Measurements from ENCODE around the gene ZNF544.

The ZNF544 gene

DNA sequence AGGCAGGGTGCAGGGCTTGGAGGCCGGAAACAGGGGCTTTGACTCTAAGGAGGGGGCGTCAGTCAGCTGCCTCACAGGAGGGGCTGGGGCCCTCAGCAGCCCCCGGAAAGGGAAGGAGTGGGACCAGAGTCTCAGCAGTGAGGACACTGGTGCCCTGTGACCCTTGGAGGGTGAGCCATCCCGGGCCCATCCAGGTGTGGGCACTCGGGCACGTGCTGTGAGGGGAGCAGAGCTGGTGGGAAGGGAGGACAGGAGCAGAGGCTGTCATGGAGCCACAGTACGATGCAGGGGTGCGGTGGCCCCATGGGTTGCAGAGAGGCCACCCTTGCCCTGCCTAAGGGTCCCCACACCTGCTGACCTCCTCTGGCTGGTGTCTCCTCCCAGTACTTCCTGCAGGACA, 19.1 kb upstream of the ZNF544 start:
- no peak overlapping the region for H3K9ac ChIP-seq (ENCODE audit: low read length)
- no peak overlapping the region for H4K91ac ChIP-seq (ENCODE audit: low read depth, low read length)
- DNase-seq: no peak
- peaks cover 54 to 79% of the 10 kb centered on the region in 2 experiments for H3K36me3 ChIP-seq (ENCODE audit: control insufficient read depth in 1 of 2, insufficient read depth in 2 of 2, low read length in 2 of 2)
- no peak overlapping the region for H4K12ac ChIP-seq (ENCODE audit: low read depth, low read length)
- H2BK12ac ChIP-seq (ENCODE audit: low read length): no peak overlapping the region
- H3K4me3 ChIP-seq (ENCODE audit: low read depth, low read length): no peak overlapping the region
- H3K79me1 ChIP-seq (ENCODE audit: low read length): no peaks in the 10 kb centered on the region
- H4K8ac ChIP-seq (ENCODE audit: low read depth, low read length): no peak overlapping the region
- no peaks in the 10 kb centered on the region for H3K79me2 ChIP-seq (ENCODE audit: control insufficient read depth, insufficient read depth, low read length, poor library complexity)
- no peak overlapping the region for H2AFZ ChIP-seq (ENCODE audit: insufficient read depth, low read length, poor library complexity)
- H3K14ac ChIP-seq (ENCODE audit: low read length): no peak overlapping the region
- peaks cover 60% of the 10 kb centered on the region for H3K9me3 ChIP-seq (ENCODE audit: insufficient read depth, low read depth, low read length)
- H3K4me1 ChIP-seq (ENCODE audit: control insufficient read depth in 1 of 2, insufficient read depth in 2 of 2, low read length in 2 of 2): no peaks in the 10 kb centered on the region
- H3K27me3 ChIP-seq (ENCODE audit: insufficient read depth, low read length): no peaks in the 10 kb centered on the region
- no peak overlapping the region for H3K18ac ChIP-seq (ENCODE audit: low read length)
- no peak overlapping the region for H3K4ac ChIP-seq (ENCODE audit: low read depth, low read length)
- WGBS (ENCODE audit: extremely low coverage, insufficient coverage, insufficient read length): no CpG with 5 or more reads among the region's 8 CpGs
- H2BK120ac ChIP-seq (ENCODE audit: insufficient read depth, low read length, poor library complexity): no peak overlapping the region
- H3K23ac ChIP-seq (ENCODE audit: low read length): no peak overlapping the region
- H2BK5ac ChIP-seq (ENCODE audit: low read depth, low read length, poor library complexity): no peak overlapping the region
- no peak overlapping the region for H3K4me2 ChIP-seq (ENCODE audit: low read length)
- H2AK5ac ChIP-seq (ENCODE audit: low read length): no peak overlapping the region
- H3K27ac ChIP-seq (ENCODE audit: low read depth, low read length): no peak overlapping the region

- Histone ChIP-seq H3K9me3 (ENCODE audit: insufficient read depth, low read depth, low read length) (peaks cover 62% of the 10 kb centered on the region), H4K91ac (ENCODE audit: low read depth, low read length) (no peak overlapping the region), H3K18ac (ENCODE audit: low read length) (no peak overlapping the region), H3K27me3 (ENCODE audit: insufficient read depth, low read length) (no peaks in the 10 kb centered on the region), H3K79me1 (ENCODE audit: low read length) (no peaks in the 10 kb centered on the region), H3K4me2 (ENCODE audit: low read length) (no peak overlapping the region), H2BK5ac (ENCODE audit: low read depth, low read length, poor library complexity) (no peak overlapping the region), H3K23ac (ENCODE audit: low read length) (no peak overlapping the region), H2BK12ac (ENCODE audit: low read length) (no peak overlapping the region), H2AFZ (ENCODE audit: insufficient read depth, low read length, poor library complexity) (no peak overlapping the region), H3K4me1 (ENCODE audit: control insufficient read depth in 1 of 2, insufficient read depth in 2 of 2, low read length in 2 of 2) (no peaks in the 10 kb centered on the region), H4K12ac (ENCODE audit: low read depth, low read length) (no peak overlapping the region), H3K36me3 (ENCODE audit: control insufficient read depth in 1 of 2, insufficient read depth in 2 of 2, low read length in 2 of 2) (peaks cover 45 to 63% of the 10 kb centered on the region in 2 experiments), H3K27ac (ENCODE audit: low read depth, low read length) (no peak overlapping the region), H2AK5ac (ENCODE audit: low read length) (no peak overlapping the region), H3K14ac (ENCODE audit: low read length) (no peak overlapping the region), H4K8ac (ENCODE audit: low read depth, low read length) (no peak overlapping the region), H3K79me2 (ENCODE audit: control insufficient read depth, insufficient read depth, low read length, poor library complexity) (no peaks in the 10 kb centered on the region), H2BK120ac (ENCODE audit: insufficient read depth, low read length, poor library complexity) (no peak overlapping the region), H3K9ac (ENCODE audit: low read length) (no peak overlapping the region), H3K4ac (ENCODE audit: low read depth, low read length) (no peak overlapping the region), H3K4me3 (ENCODE audit: low read depth, low read length) (no peak overlapping the region)
- no CpG with 5 or more reads among the region's 17 CpGs for WGBS (ENCODE audit: extremely low coverage, insufficient coverage, insufficient read length)
- DNase-seq: peak in 1 of 2 donors; percentile 5
These were observed 16.2 kb upstream of the ZNF544 start for GRCh38 chr19:58212336-58213074.

- Histone ChIP-seq H3K4me1 (ENCODE audit: control insufficient read depth in 1 of 2, insufficient read depth in 2 of 2, low read length in 2 of 2) (no peaks in the 10 kb centered on the region), H3K27ac (ENCODE audit: low read depth, low read length) (no peak overlapping the region), H3K18ac (ENCODE audit: low read length) (no peak overlapping the region), H2AFZ (ENCODE audit: insufficient read depth, low read length, poor library complexity) (no peak overlapping the region), H3K79me1 (ENCODE audit: low read length) (no peaks in the 10 kb centered on the region), H3K4ac (ENCODE audit: low read depth, low read length) (no peak overlapping the region), H3K4me3 (ENCODE audit: low read depth, low read length) (no peak overlapping the region), H3K9me3 (ENCODE audit: insufficient read depth, low read depth, low read length) (peaks cover 58% of the 10 kb centered on the region), H3K4me2 (ENCODE audit: low read length) (no peak overlapping the region), H4K8ac (ENCODE audit: low read depth, low read length) (no peak overlapping the region), H3K14ac (ENCODE audit: low read length) (no peak overlapping the region), H4K12ac (ENCODE audit: low read depth, low read length) (no peak overlapping the region), H3K79me2 (ENCODE audit: control insufficient read depth, insufficient read depth, low read length, poor library complexity) (no peaks in the 10 kb centered on the region), H2BK5ac (ENCODE audit: low read depth, low read length, poor library complexity) (no peak overlapping the region), H3K9ac (ENCODE audit: low read length) (no peak overlapping the region), H2BK120ac (ENCODE audit: insufficient read depth, low read length, poor library complexity) (no peak overlapping the region), H3K36me3 (ENCODE audit: control insufficient read depth in 1 of 2, insufficient read depth in 2 of 2, low read length in 2 of 2) (peaks cover 39 to 57% of the 10 kb centered on the region in 2 experiments), H4K91ac (ENCODE audit: low read depth, low read length) (no peak overlapping the region), H2BK12ac (ENCODE audit: low read length) (no peak overlapping the region), H3K27me3 (ENCODE audit: insufficient read depth, low read length) (no peaks in the 10 kb centered on the region), H3K23ac (ENCODE audit: low read length) (no peak overlapping the region), H2AK5ac (ENCODE audit: low read length) (no peak overlapping the region)
- no peak for DNase-seq
- WGBS (ENCODE audit: extremely low coverage, insufficient coverage, insufficient read length): no CpG with 5 or more reads among the region's 1 CpG
These were observed 15.7 kb upstream of the ZNF544 start for GRCh38 chr19:58213075-58213369.

GRCh38 chr19:58217069-58217481, 11.6 kb upstream of the ZNF544 start:
- H3K14ac ChIP-seq (ENCODE audit: low read length): no peak overlapping the region
- no peak overlapping the region for H3K4ac ChIP-seq (ENCODE audit: low read depth, low read length)
- no peak overlapping the region for H4K12ac ChIP-seq (ENCODE audit: low read depth, low read length)
- no peak overlapping the region for H2AK5ac ChIP-seq (ENCODE audit: low read length)
- no peak overlapping the region for H3K9ac ChIP-seq (ENCODE audit: low read length)
- WGBS (ENCODE audit: extremely low coverage, insufficient coverage, insufficient read length): no CpG with 5 or more reads among the region's 34 CpGs
- no peaks in the 10 kb centered on the region for H3K79me1 ChIP-seq (ENCODE audit: low read length)
- peaks cover 7 to 19% of the 10 kb centered on the region in 2 experiments for H3K36me3 ChIP-seq (ENCODE audit: control insufficient read depth in 1 of 2, insufficient read depth in 2 of 2, low read length in 2 of 2)
- H2AFZ ChIP-seq (ENCODE audit: insufficient read depth, low read length, poor library complexity): no peak overlapping the region
- H3K4me3 ChIP-seq (ENCODE audit: low read depth, low read length): no peak overlapping the region
- H3K27me3 ChIP-seq (ENCODE audit: insufficient read depth, low read length): no peaks in the 10 kb centered on the region
- no peaks in the 10 kb centered on the region for H3K79me2 ChIP-seq (ENCODE audit: control insufficient read depth, insufficient read depth, low read length, poor library complexity)
- peaks cover 32% of the 10 kb centered on the region for H3K9me3 ChIP-seq (ENCODE audit: insufficient read depth, low read depth, low read length)
- no peak overlapping the region for H4K8ac ChIP-seq (ENCODE audit: low read depth, low read length)
- DNase-seq: no peak
- H3K4me1 ChIP-seq (ENCODE audit: control insufficient read depth in 1 of 2, insufficient read depth in 2 of 2, low read length in 2 of 2): no peaks in the 10 kb centered on the region
- no peak overlapping the region for H3K18ac ChIP-seq (ENCODE audit: low read length)
- no peak overlapping the region for H2BK5ac ChIP-seq (ENCODE audit: low read depth, low read length, poor library complexity)
- H3K27ac ChIP-seq (ENCODE audit: low read depth, low read length): no peak overlapping the region
- no peak overlapping the region for H4K91ac ChIP-seq (ENCODE audit: low read depth, low read length)
- H3K4me2 ChIP-seq (ENCODE audit: low read length): no peak overlapping the region
- no peak overlapping the region for H2BK120ac ChIP-seq (ENCODE audit: insufficient read depth, low read length, poor library complexity)
- no peak overlapping the region for H2BK12ac ChIP-seq (ENCODE audit: low read length)
- no peak overlapping the region for H3K23ac ChIP-seq (ENCODE audit: low read length)

Data from trophoblast cell (in vitro differentiated cells and primary cell).